Smooth muscle cell (in vitro differentiated cells): ENCODE results near the gene DHX57. TPM values are rescaled to one million over a fixed set of nuclear protein-coding genes. Genes with fewer than 3 reads are reported as not detected.
A peak's percentile ranks its signal among the peaks of the same experiment; 100 is the strongest.

Source experiments
- DNase-seq: peaks from one replicate; lab custom pipeline; 2025; ENCODE audit not compliant: unreplicated experiment; lab: John Stamatoyannopoulos, UW
- H2AFZ ChIP-seq: fragments of 200-600 bp; sonication (generic); 2 replicates; pipeline ENCODE4 v1.6.0; 2016; ENCODE audit warnings: antibody characterized with exemption, low read depth, mild to moderate bottlenecking
- H3F3A ChIP-seq: fragments of 200-600 bp; sonication (generic); 2 replicates; pipeline ENCODE4 v1.6.0; 2017; ENCODE audit warnings: antibody characterized with exemption, low read depth
- H3K27ac ChIP-seq: fragments of 200-600 bp; sonication (generic); 2 replicates; pipeline ENCODE4 v1.5.1; 2016; ENCODE audit warnings: low read depth, mild to moderate bottlenecking
- H3K27me3 ChIP-seq: fragments of 200-600 bp; sonication (generic); 2 replicates; pipeline ENCODE4 v1.6.1; 2016; ENCODE audit warnings: low read depth, mild to moderate bottlenecking
- H3K36me3 ChIP-seq: fragments of 200-600 bp; sonication (generic); 2 replicates; pipeline ENCODE4 v1.5.1; 2016; ENCODE audit warnings: low read depth
- H3K4me1 ChIP-seq: fragments of 200-600 bp; sonication (generic); 2 replicates; pipeline ENCODE4 v1.5.1; 2016; ENCODE audit warnings: low read depth
- H3K4me2 ChIP-seq: fragments of 200-600 bp; sonication (generic); 2 replicates; pipeline ENCODE4 v1.6.0; 2016; ENCODE audit warnings: mild to moderate bottlenecking
- H3K4me3 ChIP-seq: fragments of 200-600 bp; sonication (generic); 2 replicates; pipeline ENCODE4 v1.5.1; 2016; ENCODE audit warnings: mild to moderate bottlenecking
- H3K79me2 ChIP-seq: fragments of 200-600 bp; sonication (generic); 2 replicates; pipeline ENCODE4 v1.6.0; 2016; ENCODE audit warnings: low read depth, mild to moderate bottlenecking
- H3K9ac ChIP-seq: fragments of 200-600 bp; sonication (generic); 2 replicates; pipeline ENCODE4 v1.6.0; 2016; ENCODE audit warnings: low read depth
- H3K9me3 ChIP-seq: fragments of 200-600 bp; sonication (generic); replicated peaks from 2 replicates; pipeline ENCODE4 v1.5.1; 2016; ENCODE audit warnings: low read depth
- H4K20me1 ChIP-seq: fragments of 200-600 bp; sonication (generic); 2 replicates; pipeline ENCODE4 v1.6.0; 2016; ENCODE audit warnings: low read depth
- WGBS: methylation state at CpG from one replicate; pipeline ENCODE4 v1.1.7; 2016; ENCODE audit warnings: low lambda C conversion rate; 5-methylcytosine and 5-hydroxymethylcytosine counted together
- polyA plus RNA-seq: library from polyadenylated mRNA; unstranded; fragments of >200 nt; fragmentation: Nextera tagmentation; extraction: Ambion mirVana; gene quantifications from 2 replicates; pipeline ENCODE4 v1.2.1, GENCODE V29; 2016
- total RNA-seq: library from RNA; depleted of rRNA; stranded (reverse); fragments of >200 nt; gene quantifications from 2 replicates; pipeline ENCODE4 v1.2.3, GENCODE V29; 2014
- TF ChIP-seq, protein P1 (sequence below): fragments of 200-600 bp; sonication (generic); IDR thresholded peaks from 2 replicates; pipeline ENCODE4 v1.5.1; 2017; ENCODE audit warnings: borderline replicate concordance, mild to moderate bottlenecking, antibody characterized with exemption; ENCODE audit not compliant: insufficient read depth, poor library complexity, severe bottlenecking

The DHX57 gene
- total and polyA plus RNA-seq, 2 experiments from 2014 or later, result 10.8 to 16.8 TPM

DNA sequence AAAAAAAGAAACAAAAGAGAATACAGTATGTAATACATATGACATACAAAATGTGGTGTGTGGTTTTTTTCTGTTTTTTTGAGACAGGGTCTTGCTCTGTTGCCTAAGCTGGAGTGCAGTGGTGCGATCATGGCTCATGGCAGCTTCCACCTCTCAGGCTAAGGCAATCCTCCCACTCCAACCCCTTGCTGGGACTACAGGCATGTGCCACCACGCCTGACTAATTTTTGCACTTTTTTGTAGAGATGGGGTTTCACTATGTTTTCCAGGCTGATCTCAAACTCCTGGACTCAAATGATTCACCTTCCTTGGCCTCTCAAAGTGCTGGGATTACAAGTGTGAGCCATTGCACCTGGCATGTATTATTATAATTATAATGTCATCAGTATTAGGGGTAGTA, 38.9 kb downstream of the DHX57 start:
- Histone ChIP-seq H3K79me2 (no peaks in the 10 kb centered on the region), H3K27me3 (no peaks in the 10 kb centered on the region), H3K4me1 (no peaks in the 10 kb centered on the region), H3F3A (no peaks in the 10 kb centered on the region), H2AFZ (no peak overlapping the region), H3K9ac (no peak overlapping the region), H3K27ac (no peak overlapping the region), H3K4me2 (no peak overlapping the region), H4K20me1 (no peaks in the 10 kb centered on the region), H3K4me3 (no peak overlapping the region), H3K9me3 (no peaks in the 10 kb centered on the region), H3K36me3 (peaks cover 15% of the 10 kb centered on the region)
- DNase-seq, result no peak
- 96% methylated on average over 2 of the region's 2 CpGs for WGBS
- TF ChIP-seq, protein P1, sequence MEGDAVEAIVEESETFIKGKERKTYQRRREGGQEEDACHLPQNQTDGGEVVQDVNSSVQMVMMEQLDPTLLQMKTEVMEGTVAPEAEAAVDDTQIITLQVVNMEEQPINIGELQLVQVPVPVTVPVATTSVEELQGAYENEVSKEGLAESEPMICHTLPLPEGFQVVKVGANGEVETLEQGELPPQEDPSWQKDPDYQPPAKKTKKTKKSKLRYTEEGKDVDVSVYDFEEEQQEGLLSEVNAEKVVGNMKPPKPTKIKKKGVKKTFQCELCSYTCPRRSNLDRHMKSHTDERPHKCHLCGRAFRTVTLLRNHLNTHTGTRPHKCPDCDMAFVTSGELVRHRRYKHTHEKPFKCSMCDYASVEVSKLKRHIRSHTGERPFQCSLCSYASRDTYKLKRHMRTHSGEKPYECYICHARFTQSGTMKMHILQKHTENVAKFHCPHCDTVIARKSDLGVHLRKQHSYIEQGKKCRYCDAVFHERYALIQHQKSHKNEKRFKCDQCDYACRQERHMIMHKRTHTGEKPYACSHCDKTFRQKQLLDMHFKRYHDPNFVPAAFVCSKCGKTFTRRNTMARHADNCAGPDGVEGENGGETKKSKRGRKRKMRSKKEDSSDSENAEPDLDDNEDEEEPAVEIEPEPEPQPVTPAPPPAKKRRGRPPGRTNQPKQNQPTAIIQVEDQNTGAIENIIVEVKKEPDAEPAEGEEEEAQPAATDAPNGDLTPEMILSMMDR, result no peak

DNA sequence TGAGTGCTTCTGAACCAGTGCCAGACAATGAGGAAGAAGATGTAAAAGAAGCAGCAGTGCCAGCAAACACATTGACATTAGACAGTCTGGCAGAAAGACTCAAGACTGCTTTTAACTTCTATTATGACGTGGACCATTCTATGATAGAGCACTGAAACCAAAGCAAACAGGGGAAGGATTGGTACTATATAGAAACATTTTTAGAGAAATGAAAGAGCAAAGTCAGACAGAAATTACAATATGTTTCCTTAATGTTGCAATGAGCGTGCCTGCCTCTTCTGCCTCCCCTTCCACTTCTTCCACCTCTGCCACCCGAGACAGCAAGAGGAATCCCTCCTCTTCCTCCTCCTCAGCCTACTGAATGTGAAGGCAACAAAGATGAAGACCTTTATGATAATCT, 39.7 kb downstream of the DHX57 start:
- Histone ChIP-seq H3K79me2 (no peaks in the 10 kb centered on the region), H3K36me3 (peaks cover 15% of the 10 kb centered on the region), H3K4me2 (no peak overlapping the region), H3K4me3 (no peak overlapping the region), H3F3A (no peaks in the 10 kb centered on the region), H3K9me3 (no peaks in the 10 kb centered on the region), H3K27me3 (no peaks in the 10 kb centered on the region), H4K20me1 (no peaks in the 10 kb centered on the region), H3K9ac (no peak overlapping the region), H3K4me1 (no peaks in the 10 kb centered on the region), H3K27ac (no peak overlapping the region), H2AFZ (no peak overlapping the region)
- no peak for DNase-seq
- WGBS, result 99% methylated on average over 3 of the region's 3 CpGs
- TF ChIP-seq, protein P1, result no peak

DNA sequence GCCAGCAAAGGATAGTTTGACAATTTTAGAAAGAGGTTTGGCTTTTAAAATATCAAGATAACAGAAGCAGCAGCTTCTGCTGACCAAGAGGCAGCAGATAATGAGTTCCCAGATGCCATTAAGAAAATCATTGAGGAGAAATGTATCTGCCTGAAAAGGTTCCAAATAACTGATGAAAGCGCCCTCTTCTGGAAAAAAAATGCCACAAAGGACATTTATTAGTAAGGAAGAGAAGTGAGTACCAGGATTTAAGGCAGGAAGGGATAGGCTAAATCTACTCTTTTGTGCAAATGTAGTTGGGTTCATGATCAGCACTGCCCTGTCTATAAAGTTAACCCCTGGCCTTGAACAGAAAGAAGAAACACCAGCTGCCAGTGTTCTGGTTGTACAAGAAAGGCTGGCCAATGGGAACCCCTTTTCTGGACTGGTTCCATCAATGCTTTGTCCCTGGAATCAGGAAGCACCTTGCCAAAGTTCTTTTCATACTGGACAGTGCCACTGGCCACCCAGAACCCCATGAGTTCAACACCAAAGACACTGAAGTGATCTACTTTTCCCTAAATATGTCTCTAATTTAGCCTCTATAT, 40.6 kb downstream of the DHX57 start:
- no peak overlapping the region for H2AFZ ChIP-seq
- H3K9me3 ChIP-seq, result no peaks in the 10 kb centered on the region
- no peaks in the 10 kb centered on the region for H3K79me2 ChIP-seq
- no peak overlapping the region for H3K4me2 ChIP-seq
- no peak for DNase-seq
- H3K36me3 ChIP-seq, result peaks cover 15% of the 10 kb centered on the region
- H4K20me1 ChIP-seq, result no peaks in the 10 kb centered on the region
- no peaks in the 10 kb centered on the region for H3K4me1 ChIP-seq
- no peak overlapping the region for H3K9ac ChIP-seq
- 11% methylated on average over 1 of the region's 1 CpG for WGBS
- H3K27me3 ChIP-seq, result no peaks in the 10 kb centered on the region
- no peak overlapping the region for H3K27ac ChIP-seq
- H3F3A ChIP-seq, result no peaks in the 10 kb centered on the region
- no peak overlapping the region for H3K4me3 ChIP-seq
- TF ChIP-seq, protein P1, result peak; percentile 28

DNA sequence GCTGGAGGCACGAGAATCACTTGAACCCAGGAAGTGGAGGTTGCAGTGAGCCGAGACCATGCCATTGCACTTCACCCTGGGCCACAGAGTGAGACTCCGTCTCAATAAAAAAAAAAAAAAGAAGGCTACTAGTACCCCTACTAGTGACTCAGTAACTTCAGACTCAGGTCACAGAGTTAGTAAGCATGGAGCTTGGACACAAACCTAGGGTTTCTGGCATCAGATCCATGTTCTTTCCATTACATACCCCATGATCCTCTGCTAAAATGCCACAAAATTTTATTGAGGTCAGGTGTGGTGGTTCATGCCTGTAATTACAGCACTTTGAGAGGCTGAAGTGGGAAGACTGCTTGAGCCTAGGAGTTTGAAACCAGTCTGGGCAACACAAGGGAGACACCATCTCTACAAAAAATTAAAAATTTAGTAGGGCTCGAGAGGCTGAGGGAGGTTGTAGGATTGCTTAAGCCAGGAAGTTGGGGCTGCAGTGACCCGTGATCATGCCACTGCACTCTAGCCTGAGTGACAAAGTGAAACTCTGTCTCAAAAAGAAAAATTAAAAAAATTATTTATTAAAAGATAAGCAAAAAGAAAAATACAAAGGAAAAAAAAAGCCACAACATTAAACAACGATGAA, 45.1 kb downstream of the DHX57 start:
- H3K79me2 ChIP-seq, result no peaks in the 10 kb centered on the region
- no peak for DNase-seq
- H3K4me2 ChIP-seq, result no peak overlapping the region
- no peaks in the 10 kb centered on the region for H3K9me3 ChIP-seq
- no peaks in the 10 kb centered on the region for H4K20me1 ChIP-seq
- no peak overlapping the region for H3K27ac ChIP-seq
- H3K27me3 ChIP-seq, result no peaks in the 10 kb centered on the region
- no peak overlapping the region for H3K4me3 ChIP-seq
- peaks cover 18% of the 10 kb centered on the region for H3K36me3 ChIP-seq
- no peak overlapping the region for H3K9ac ChIP-seq
- H3F3A ChIP-seq, result no peaks in the 10 kb centered on the region
- TF ChIP-seq, protein P1, result no peak
- no peak overlapping the region for H2AFZ ChIP-seq
- peaks cover 4% of the 10 kb centered on the region for H3K4me1 ChIP-seq
- 93% methylated on average over 6 of the region's 6 CpGs for WGBS
